BLaER1 (cell line): ENCODE results near the gene DROSHA.
"Not testable (repeated sequence)": the region's sequence is repeated elsewhere in the genome, so short reads cannot be mapped to it uniquely, and the experiment has no call there.

Experiments used
- H3K27ac ChIP-seq: shearing (Covaris generic); formaldehyde crosslinking; 2 replicates; pipeline ENCODE4 v1.8.1; 2022
- H3K27me3 ChIP-seq: shearing (Covaris generic); formaldehyde crosslinking; 2 replicates; pipeline ENCODE4 v1.8.1; 2022
- H3K36me3 ChIP-seq: shearing (Covaris generic); formaldehyde crosslinking; 2 replicates; pipeline ENCODE4 v1.8.1; 2022
- H3K4me1 ChIP-seq: shearing (Covaris generic); formaldehyde crosslinking; 2 replicates; pipeline ENCODE4 v1.8.1; 2022
- H3K4me2 ChIP-seq: shearing (Covaris generic); formaldehyde crosslinking; 2 replicates; pipeline ENCODE4 v1.8.1; 2022
- H3K4me3 ChIP-seq: shearing (Covaris generic); formaldehyde crosslinking; 2 replicates; pipeline ENCODE4 v1.8.1; 2022
- H3K9ac ChIP-seq: shearing (Covaris generic); formaldehyde crosslinking; 2 replicates; pipeline ENCODE4 v1.8.1; 2022
- H3K9me3 ChIP-seq: shearing (Covaris generic); formaldehyde crosslinking; 2 replicates; pipeline ENCODE4 v1.8.1; 2022
- H4K20me1 ChIP-seq: shearing (Covaris generic); formaldehyde crosslinking; 2 replicates; pipeline ENCODE4 v1.8.1; 2022
- Cebpa-rat ChIP-seq: shearing (Covaris generic); IDR thresholded peaks from 2 replicates; pipeline ENCODE4 v1.8.1; 2022

Gene DROSHA

GRCh38 chr5:31377274-31377946, 154.5 kb downstream of the DROSHA start:
- Histone ChIP-seq H3K9me3 (no peaks in the 10 kb centered on the region), H3K4me1 (peaks cover 24% of the 10 kb centered on the region), H3K4me2 (no peak overlapping the region), H4K20me1 (no peaks in the 10 kb centered on the region), H3K9ac (no peak overlapping the region), H3K27ac (no peak overlapping the region), H3K36me3 (no peaks in the 10 kb centered on the region), H3K4me3 (no peak overlapping the region), H3K27me3 (no peaks in the 10 kb centered on the region)
- no peak for TF ChIP-seq Cebpa-rat

GRCh38 chr5:31375999-31376720, 155.7 kb downstream of the DROSHA start:
- Histone ChIP-seq H3K4me3 (no peak overlapping the region), H4K20me1 (no peaks in the 10 kb centered on the region), H3K9me3 (no peaks in the 10 kb centered on the region), H3K36me3 (no peaks in the 10 kb centered on the region), H3K9ac (no peak overlapping the region), H3K27ac (no peak overlapping the region), H3K27me3 (no peaks in the 10 kb centered on the region), H3K4me1 (peaks cover 12% of the 10 kb centered on the region), H3K4me2 (no peak overlapping the region)
- TF ChIP-seq Cebpa-rat = no peak

- Histone ChIP-seq H3K27ac (no peak overlapping the region), H3K9me3 (no peaks in the 10 kb centered on the region), H3K4me1 (peaks cover 9% of the 10 kb centered on the region), H3K4me3 (no peak overlapping the region), H3K9ac (no peak overlapping the region), H3K4me2 (no peak overlapping the region), H3K27me3 (no peaks in the 10 kb centered on the region), H4K20me1 (no peaks in the 10 kb centered on the region), H3K36me3 (no peaks in the 10 kb centered on the region)
- TF ChIP-seq Cebpa-rat = no peak
Observed at GRCh38 chr5:31372124-31372523, 159.8 kb downstream of the DROSHA start.

- TF ChIP-seq Cebpa-rat = no peak
- no peaks in the 10 kb centered on the region for H3K27me3 ChIP-seq
- no peak overlapping the region for H3K27ac ChIP-seq
Observed at GRCh38 chr5:31366941-31367340, 165.0 kb downstream of the DROSHA start.

GRCh38 chr5:31365776-31366175, 166.1 kb downstream of the DROSHA start:
- Histone ChIP-seq H3K4me2 (no peak overlapping the region), H3K9ac (no peak overlapping the region), H3K27ac (no peak overlapping the region), H3K36me3 (no peaks in the 10 kb centered on the region), H3K4me3 (no peak overlapping the region), H3K9me3 (peaks cover 5% of the 10 kb centered on the region; the same call in 1 of the 2 replicates), H3K4me1 (no peaks in the 10 kb centered on the region), H4K20me1 (no peaks in the 10 kb centered on the region), H3K27me3 (no peaks in the 10 kb centered on the region)
- TF ChIP-seq Cebpa-rat = no peak

More at GRCh38 chr5:31366941-31367340, 165.0 kb downstream of the DROSHA start:
- Histone ChIP-seq H3K36me3 (no peaks in the 10 kb centered on the region), H3K4me3 (no peak overlapping the region), H3K4me2 (no peak overlapping the region), H3K4me1 (no peaks in the 10 kb centered on the region), H3K9me3 (peaks cover 5% of the 10 kb centered on the region; the same call in 1 of the 2 replicates), H3K9ac (no peak overlapping the region), H4K20me1 (no peaks in the 10 kb centered on the region)

GRCh38 chr5:31364881-31365636, 166.8 kb downstream of the DROSHA start:
- Histone ChIP-seq H3K4me3 (no peak overlapping the region), H3K36me3 (no peaks in the 10 kb centered on the region), H3K27ac (no peak overlapping the region), H4K20me1 (no peaks in the 10 kb centered on the region), H3K9ac (no peak overlapping the region), H3K27me3 (no peaks in the 10 kb centered on the region), H3K9me3 (peaks cover 5% of the 10 kb centered on the region; the same call in 1 of the 2 replicates), H3K4me1 (no peaks in the 10 kb centered on the region), H3K4me2 (no peak overlapping the region)
- TF ChIP-seq Cebpa-rat = no peak

DNA sequence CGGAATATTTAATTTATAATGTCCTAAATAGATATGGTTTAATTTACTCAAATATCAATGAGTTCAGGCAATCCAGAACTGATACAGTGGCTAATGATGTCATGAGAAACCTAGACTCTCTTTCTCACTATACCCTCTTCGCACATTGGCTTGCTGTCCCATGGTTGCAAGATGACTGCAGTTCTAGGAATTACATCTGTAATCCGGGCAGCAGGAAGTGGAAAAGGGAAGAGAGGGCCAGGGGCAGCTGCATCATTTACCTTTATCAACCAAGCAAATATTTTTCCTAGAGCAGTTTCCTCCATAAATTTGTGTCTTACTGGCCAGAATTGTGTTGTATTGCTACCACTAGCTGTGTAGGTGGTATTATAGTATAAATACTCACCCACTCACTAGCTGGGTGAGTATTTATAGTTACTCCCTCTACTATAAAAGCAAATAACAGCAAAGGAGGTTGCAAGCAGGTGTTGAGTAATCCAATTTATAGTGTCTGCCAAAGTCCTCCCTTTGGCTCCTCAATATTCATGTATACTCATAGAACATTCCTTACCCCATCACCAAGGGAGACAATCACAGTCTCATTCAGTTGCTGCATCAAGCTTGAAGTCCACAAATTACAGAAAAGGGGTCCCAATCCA, 168.8 kb downstream of the DROSHA start:
- no peak overlapping the region for H3K4me2 ChIP-seq
- H3K27ac ChIP-seq = no peak overlapping the region
- H4K20me1 ChIP-seq = no peaks in the 10 kb centered on the region
- H3K4me1 ChIP-seq = no peaks in the 10 kb centered on the region
- H3K36me3 ChIP-seq = no peaks in the 10 kb centered on the region
- H3K9me3 ChIP-seq = peaks cover 5% of the 10 kb centered on the region; the same call in 1 of the 2 replicates
- no peak overlapping the region for H3K4me3 ChIP-seq
- H3K9ac ChIP-seq = no peak overlapping the region
- H3K27me3 ChIP-seq = no peaks in the 10 kb centered on the region
- no peak for TF ChIP-seq Cebpa-rat

GRCh38 chr5:31362529-31362900, 169.4 kb downstream of the DROSHA start:
- Histone ChIP-seq H3K27ac (no peak overlapping the region), H3K27me3 (no peaks in the 10 kb centered on the region)

DNA sequence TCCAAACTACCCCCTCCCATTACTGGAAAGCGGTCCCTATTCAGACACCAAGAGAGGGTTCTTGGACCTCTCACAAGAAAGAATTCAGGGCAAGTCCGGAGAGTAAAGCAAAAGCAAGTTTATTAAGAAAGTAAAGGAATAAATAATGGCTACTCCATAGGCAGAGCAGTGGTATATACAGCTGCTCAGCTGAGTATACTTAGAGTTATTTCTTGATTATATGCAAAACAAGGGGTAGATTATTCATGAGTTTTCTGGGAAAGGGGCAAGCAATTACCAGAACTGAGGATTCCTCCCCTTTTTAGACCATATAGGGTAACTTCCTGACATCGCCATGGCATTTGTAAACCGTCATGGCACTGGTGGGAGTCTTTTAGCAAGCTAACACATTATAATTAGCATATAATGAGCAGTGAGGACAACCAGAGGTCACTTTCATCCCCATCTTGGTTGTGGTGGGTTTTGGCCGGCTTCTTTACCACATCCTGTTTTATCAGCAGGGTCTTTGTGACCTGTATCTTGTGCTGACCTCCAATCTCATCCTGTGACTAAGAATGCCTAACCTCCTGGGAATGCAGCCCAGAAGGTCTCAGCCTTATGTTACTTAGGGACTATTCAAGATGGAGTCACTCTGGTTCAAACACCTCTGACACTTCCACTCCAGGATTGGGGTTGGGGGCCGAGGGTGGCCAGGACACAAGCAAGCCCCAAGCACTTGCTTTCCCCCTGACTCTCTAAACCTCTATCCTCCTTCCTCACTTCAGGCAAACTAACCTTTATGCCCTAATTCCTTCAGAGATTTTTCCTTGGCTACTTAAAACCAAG, 170.0 kb downstream of the DROSHA start:
- not testable (repeated sequence) for H3K4me3 ChIP-seq, H3K27ac ChIP-seq, H3K4me1 ChIP-seq, H3K36me3 ChIP-seq, H3K9ac ChIP-seq, H3K9me3 ChIP-seq, H3K27me3 ChIP-seq, H3K4me2 ChIP-seq, H4K20me1 ChIP-seq

More at GRCh38 chr5:31362529-31362900, 169.4 kb downstream of the DROSHA start:
- peaks cover 5% of the 10 kb centered on the region; the same call in 1 of the 2 replicates for H3K9me3 ChIP-seq
- H3K4me2 ChIP-seq = no peak overlapping the region
- H3K36me3 ChIP-seq = no peaks in the 10 kb centered on the region
- H4K20me1 ChIP-seq = no peaks in the 10 kb centered on the region
- no peak for TF ChIP-seq Cebpa-rat
- no peak overlapping the region for H3K4me3 ChIP-seq
- no peaks in the 10 kb centered on the region for H3K4me1 ChIP-seq
- no peak overlapping the region for H3K9ac ChIP-seq
